ENCODE measurements around the gene KRT76.

DNA sequence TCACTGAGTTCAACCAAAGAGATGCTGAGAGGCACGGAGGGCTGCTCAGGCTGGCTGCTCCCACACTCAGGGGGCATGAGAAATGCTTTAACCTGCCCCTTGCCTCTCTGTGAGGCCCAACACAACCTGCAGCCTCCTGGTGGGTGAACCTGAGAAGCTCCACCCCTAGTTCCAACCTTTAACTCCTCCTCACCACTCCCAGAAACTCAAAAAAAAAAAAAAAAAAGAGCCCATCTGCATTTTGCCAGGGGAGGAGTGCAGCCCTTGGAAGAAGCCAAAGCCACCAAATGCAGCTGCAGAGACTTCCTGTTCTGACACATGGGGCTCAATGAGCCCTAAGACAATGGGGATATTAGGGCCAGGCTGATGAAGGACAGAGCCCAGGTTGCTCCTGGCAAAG lies 27.9 kb upstream of the KRT76 start:
- TF ChIP-seq, protein P1, sequence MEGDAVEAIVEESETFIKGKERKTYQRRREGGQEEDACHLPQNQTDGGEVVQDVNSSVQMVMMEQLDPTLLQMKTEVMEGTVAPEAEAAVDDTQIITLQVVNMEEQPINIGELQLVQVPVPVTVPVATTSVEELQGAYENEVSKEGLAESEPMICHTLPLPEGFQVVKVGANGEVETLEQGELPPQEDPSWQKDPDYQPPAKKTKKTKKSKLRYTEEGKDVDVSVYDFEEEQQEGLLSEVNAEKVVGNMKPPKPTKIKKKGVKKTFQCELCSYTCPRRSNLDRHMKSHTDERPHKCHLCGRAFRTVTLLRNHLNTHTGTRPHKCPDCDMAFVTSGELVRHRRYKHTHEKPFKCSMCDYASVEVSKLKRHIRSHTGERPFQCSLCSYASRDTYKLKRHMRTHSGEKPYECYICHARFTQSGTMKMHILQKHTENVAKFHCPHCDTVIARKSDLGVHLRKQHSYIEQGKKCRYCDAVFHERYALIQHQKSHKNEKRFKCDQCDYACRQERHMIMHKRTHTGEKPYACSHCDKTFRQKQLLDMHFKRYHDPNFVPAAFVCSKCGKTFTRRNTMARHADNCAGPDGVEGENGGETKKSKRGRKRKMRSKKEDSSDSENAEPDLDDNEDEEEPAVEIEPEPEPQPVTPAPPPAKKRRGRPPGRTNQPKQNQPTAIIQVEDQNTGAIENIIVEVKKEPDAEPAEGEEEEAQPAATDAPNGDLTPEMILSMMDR (IDR thresholded peaks at IDR 0.05): no peak
- no peak for TF ChIP-seq POLR2A (IDR thresholded peaks at IDR 0.05)

Measured in testis (tissue), 2 donors.